ENCODE measurements around the gene AIG1.
"Not testable (repeated sequence)": the region's sequence is repeated elsewhere in the genome, so short reads cannot be mapped to it uniquely, and the experiment has no call there.

Gene AIG1

GRCh38 chr6:143286251-143286795 lies 225.6 kb downstream of the AIG1 start:
- DNase-seq: peak; percentile 50

- DNase-seq: no peak
Observed at GRCh38 chr6:143288923-143289322, 228.2 kb downstream of the AIG1 start.

- DNase-seq: no peak
Observed at GRCh38 chr6:143290206-143290605, 229.5 kb downstream of the AIG1 start.

GRCh38 chr6:143293523-143293922 lies 232.8 kb downstream of the AIG1 start:
- DNase-seq: no peak

- DNase-seq: peak; percentile 52
Observed at GRCh38 chr6:143294265-143294860, 233.7 kb downstream of the AIG1 start.

GRCh38 chr6:143295932-143296331 lies 235.2 kb downstream of the AIG1 start:
- no peak for DNase-seq

GRCh38 chr6:143298071-143298470 lies 237.4 kb downstream of the AIG1 start:
- no peak for DNase-seq

GRCh38 chr6:143299253-143300166 lies 238.8 kb downstream of the AIG1 start:
- DNase-seq: no peak

GRCh38 chr6:143301188-143301587 lies 240.5 kb downstream of the AIG1 start:
- DNase-seq: no peak

- DNase-seq: not testable (repeated sequence)
Observed at GRCh38 chr6:143307760-143308159, 247.1 kb downstream of the AIG1 start.

GRCh38 chr6:143313163-143313562 lies 252.5 kb downstream of the AIG1 start:
- DNase-seq: no peak

GRCh38 chr6:143321491-143322086 lies 260.9 kb downstream of the AIG1 start:
- DNase-seq: no peak

GRCh38 chr6:143322386-143322785 lies 261.7 kb downstream of the AIG1 start:
- no peak for DNase-seq

- DNase-seq: no peak
Observed at GRCh38 chr6:143323729-143324470, 263.2 kb downstream of the AIG1 start.

GRCh38 chr6:143325379-143326140 lies 264.9 kb downstream of the AIG1 start:
- DNase-seq: peak; percentile 62

GRCh38 chr6:143328876-143329275 lies 268.2 kb downstream of the AIG1 start:
- peak; percentile 18 for DNase-seq

- DNase-seq: no peak
Observed at GRCh38 chr6:143329323-143329722, 268.6 kb downstream of the AIG1 start.

- DNase-seq: no peak
Observed at GRCh38 chr6:143331362-143331761, 270.7 kb downstream of the AIG1 start.

GRCh38 chr6:143332153-143332845 lies 271.6 kb downstream of the AIG1 start:
- no peak for DNase-seq

GRCh38 chr6:143333081-143333480 lies 272.4 kb downstream of the AIG1 start:
- DNase-seq: no peak

- DNase-seq: no peak
Observed at GRCh38 chr6:143333749-143334520, 273.2 kb downstream of the AIG1 start.

Data from fibroblast of skin of right biceps (primary cell).